SH-SY5Y (cell line): ENCODE measurements around the gene PTEN.

Experiments
- GATA2 ChIP-seq: IDR thresholded peaks from 2 replicates; pipeline ENCODE4 v1.6.1; 2011; ENCODE audit warnings: mild to moderate bottlenecking, low read depth, low read length
- GATA3 ChIP-seq: IDR thresholded peaks from 2 replicates; pipeline ENCODE4 v1.6.1; 2011; ENCODE audit warnings: low read depth, mild to moderate bottlenecking, low read length, moderate library complexity

- TF ChIP-seq GATA3 (no peak), GATA2 (no peak)
Measured at GRCh38 chr10:87952612-87953011, 89.2 kb downstream of the PTEN start.
